Hepatic stellate cell (primary cell): Measurements from ENCODE around the gene TTR.
A peak's percentile ranks its signal among the peaks of the same experiment; 100 is the strongest.

ENCODE experiments used
- DNase-seq: peaks from one replicate; pipeline ENCODE4 v3.0.0; 2011; ENCODE audit warnings: low spot score

TTR gene

GRCh38 chr18:31591628-31592027, at the start of gene TTR:
TSS of gene TTR (plus strand) at chr18:31591877. CDS start at chr18:31591903, 26 bp downstream.
- DNase-seq: no peak

DNA sequence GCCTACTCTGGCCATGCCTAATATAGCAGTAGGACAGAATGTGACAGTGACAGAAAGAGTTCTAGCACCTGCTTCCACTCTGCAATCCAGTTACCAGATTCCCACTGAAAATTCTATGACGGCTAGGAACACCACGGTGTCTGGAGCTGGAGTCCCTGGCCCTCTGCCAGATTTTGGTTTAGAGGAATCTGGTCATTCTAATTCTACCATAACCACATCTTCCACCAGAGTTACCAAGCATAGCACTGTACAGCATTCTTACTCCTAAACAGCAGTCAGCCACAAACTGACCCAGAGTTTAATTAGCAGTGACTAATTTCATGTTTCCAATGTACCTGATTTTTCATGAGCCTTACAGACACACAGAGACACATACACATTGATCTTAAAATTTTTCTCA, 45.2 kb upstream of the TTR start:
- DNase-seq: no peak

- no peak for DNase-seq
Measured at GRCh38 chr18:31548853-31549252, 42.8 kb upstream of the TTR start.

GRCh38 chr18:31549416-31549815, 42.3 kb upstream of the TTR start:
- DNase-seq: no peak

- DNase-seq: no peak
Measured at GRCh38 chr18:31551883-31552282, 39.8 kb upstream of the TTR start.

DNA sequence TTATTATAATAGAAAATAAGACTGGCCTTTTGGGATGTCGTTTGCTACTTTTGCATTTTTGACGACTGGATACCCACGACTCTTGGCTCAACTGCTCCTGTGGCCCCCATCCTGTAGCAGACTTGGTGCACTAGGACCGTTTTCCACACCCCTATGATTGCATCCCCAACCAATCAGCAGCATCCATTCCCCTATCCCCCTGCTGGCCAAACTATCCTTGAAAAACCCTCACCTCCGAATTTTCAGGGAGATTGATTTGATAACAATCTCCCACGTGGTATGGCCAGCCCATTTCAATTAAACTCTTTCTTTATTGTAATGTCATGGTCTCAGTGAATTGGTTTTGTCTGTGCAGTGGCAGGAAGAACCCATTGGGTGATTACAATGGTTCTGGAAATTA, 37.9 kb upstream of the TTR start:
- DNase-seq: no peak

DNA sequence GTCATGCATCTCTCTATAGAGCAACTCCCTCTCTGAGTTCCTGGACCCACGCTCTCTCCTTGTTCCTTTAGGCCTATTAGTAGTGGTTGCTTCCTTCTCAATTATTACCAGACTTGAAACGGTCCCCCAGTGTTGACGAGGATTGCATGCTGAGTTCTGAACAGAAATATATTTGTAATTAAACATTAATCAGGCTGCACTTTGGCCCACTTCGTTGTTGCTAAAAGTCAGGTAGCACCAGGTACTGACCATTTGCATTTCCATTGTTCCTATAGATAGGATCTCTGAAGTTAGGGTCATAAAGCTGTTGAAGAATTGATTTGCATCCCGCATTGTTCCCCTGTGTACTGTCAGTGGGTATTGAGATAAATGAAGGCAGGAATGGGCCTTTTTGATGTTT, 36.9 kb upstream of the TTR start:
- DNase-seq: no peak

- peak; percentile 22 for DNase-seq
Measured at GRCh38 chr18:31555971-31556747, 35.5 kb upstream of the TTR start.

- no peak for DNase-seq
Measured at GRCh38 chr18:31557446-31557845, 34.2 kb upstream of the TTR start.

- no peak for DNase-seq
Measured at GRCh38 chr18:31558567-31558966, 33.1 kb upstream of the TTR start.

DNA sequence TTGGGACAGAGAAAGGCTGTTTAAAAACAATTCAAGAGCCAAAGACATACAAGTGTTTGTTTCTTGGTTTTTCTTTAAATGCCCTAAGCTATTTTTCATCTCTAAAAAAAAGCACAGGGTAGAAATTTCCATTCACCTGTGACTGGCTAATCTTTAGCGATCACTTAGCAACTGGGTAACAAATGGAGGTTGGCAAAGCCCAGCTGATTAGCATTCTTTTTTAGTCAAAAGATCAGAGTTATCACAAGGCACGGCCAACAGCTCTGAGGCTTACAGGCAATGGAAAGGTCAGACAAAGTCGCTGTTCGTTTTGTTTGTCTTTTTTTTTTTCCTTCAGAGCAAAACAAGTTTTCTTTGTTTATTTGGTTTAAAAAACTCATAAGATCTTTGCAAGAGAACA, 29.0 kb upstream of the TTR start:
- DNase-seq: no peak

- DNase-seq: no peak
Measured at GRCh38 chr18:31563778-31564177, 27.9 kb upstream of the TTR start.

DNA sequence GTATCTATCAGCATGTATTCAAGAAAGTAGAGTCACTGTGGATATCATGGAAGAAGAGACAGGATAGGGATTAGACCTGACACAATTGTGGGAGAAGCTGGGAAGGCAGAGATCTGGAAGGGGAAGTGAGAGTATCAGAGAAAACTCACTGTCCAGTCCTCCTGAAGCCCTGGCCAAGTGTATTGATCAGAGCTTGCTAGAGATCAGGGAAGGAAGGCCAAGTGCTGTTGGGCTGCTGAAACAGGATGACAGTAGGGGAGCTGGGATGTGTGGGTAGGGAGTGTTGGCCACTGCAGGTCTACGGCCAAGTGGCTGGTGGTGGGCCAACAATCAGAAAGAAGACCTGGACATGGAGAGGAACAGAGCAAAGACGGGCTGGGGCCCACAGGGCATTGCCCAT, 26.3 kb upstream of the TTR start:
- DNase-seq: no peak

DNA sequence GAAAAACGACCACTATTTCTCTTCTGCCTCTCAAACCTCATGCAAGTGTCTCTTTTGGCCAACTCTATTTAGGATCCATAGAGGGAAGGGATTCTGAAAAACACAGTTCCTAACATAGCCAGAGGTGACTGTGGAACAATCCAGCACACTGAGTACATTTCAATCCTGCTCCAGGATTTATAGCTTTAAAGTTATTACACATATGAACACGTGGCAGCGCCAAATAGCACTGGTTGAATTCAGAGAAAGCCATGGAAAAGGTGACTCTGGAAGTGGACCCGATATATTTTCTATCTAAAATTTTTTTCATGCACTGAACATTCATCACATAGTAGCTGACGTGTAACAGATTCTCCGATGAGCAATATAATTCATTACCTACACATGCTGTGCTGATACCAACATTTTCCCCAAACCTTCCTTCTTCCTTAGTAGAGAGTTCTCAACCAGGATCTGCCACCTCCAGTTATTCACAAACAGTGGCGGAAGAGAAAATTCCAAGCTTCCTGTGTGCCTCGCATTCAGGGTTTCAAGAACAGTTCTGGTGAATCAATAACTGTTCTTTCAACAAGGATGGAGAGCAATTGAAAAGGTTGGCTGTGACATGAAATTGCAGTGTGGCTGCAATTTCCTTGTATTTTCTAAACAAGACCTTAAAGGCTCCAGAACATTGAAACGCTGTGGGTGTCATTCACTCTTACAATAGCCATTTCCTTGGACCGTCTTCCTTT, 25.7 kb upstream of the TTR start:
- no peak for DNase-seq

DNA sequence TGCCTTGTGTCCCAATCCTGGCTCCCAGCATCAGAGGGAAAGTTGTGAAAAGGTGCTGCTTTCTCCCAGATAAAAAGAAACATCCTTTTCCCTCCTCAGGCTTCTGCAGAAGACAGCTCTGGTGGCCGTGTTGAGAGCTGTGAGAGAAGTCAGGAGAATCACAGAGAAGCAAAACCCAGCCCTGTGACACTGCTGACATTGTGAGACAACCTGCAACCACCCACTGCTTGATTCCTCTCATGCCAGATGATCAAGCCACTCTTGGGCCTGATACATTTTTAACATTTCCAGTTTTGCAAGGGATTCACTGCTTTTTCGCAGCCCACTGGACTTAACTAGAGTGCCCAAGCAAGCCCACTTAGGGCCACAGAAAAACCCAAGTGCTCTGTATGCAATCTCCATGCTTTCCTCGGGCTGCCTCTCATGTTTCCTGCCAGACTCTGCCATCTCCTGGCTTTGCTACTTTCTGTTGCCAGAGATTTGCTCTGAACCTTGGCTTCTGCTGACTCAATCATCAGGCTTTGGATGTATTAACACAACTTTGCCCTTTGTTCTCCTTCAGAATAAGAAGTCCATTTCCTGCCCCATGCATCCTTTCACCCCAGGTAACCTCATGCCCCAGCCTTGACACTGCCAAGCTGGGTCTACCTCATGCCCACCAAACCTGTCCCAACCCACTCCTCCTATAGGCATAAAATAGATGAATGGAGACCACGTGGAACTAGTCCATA, 24.9 kb upstream of the TTR start:
- DNase-seq: no peak

DNA sequence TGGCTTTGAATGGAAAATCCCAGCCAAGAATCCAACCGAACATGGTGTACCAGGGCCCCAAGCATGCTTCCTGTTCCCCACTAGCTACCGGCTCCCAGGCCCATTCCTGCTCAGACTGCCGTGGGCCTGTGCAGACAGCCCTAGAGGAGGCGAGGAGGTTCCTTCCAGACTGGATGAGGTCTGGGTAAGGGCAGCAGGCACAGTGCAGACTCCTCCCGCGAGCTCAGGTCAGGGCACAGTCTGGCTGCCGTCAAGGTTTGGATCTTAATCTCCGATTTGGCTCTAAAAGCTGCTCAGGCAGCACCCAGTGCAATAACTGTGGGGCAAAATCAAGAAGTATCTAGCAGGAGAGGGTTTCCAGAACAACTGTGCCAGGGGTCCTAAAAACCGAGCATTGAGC, 19.3 kb upstream of the TTR start:
- no peak for DNase-seq

DNA sequence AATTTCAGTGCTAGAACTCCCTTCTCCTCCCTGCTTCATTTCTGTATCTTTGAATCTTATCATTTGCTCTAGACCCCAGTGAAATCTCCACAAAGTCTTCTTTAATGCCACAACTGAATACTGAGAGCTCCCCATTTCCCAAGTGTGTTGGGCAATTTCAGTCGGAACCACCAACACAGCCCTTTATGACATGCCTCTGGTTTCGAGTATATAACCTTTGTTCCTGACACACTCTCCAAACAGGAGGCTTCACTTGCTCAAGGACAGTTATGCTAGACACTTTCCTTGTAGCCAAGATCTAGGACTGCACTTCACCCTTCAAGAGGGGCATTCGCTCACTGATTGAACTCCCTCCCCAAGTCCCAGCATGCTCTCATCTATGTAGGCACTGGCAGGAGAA, 18.6 kb upstream of the TTR start:
- DNase-seq: no peak

- no peak for DNase-seq
Measured at GRCh38 chr18:31574359-31574758, 17.3 kb upstream of the TTR start.

DNA sequence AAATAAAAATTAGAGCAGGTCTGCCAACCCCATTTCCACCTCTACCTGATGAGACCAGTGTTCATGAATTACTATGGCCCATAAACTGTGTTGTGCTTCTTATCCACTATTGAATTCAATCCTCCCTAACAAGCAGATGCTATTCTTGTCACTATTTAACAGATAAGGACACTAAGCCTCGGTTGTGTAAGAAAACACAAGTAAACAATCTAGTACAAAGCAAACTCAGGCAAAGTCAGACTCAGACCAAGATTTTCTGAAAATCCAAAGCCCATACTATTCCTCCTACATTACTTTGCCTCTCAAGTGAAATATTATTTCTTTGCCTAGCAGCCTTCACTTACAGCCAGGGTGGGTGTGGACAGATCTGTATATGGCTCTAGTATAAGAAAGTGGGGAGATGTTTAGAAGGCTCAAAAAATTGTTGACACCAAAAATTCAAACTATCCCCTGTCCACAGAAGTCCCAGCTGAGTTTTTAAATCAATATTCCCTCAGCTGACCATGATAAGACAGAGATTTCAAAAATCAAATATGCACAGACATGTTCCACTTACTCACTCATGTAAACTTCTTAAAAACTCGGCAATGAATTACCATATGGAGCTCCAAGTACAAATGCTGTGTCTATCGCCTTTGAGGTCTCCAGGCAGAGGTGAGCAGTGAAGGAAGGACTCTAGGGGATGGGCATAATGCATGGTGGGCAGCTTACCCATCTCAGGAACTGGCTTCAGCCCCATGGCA, 16.0 kb upstream of the TTR start:
- no peak for DNase-seq

GRCh38 chr18:31576670-31577069, 15.0 kb upstream of the TTR start:
- no peak for DNase-seq

DNA sequence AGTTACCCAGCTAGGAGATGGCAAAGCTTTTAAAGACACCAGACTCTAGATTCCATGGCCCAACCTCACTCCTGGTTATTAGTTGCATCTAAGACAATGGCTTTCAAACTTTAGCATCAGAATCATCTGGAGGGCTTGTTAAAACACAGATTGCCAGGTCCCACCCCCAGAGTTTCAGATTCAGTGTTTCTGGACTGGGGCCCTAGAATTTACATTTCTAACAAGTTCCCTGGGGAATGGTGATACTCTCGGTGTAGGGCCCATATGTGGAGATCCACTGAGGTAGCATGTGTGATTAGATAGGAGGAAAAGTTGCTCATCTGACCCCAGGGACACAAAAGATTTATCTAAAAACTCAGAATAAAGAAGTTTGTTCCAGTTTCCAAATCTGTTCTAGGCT, 14.5 kb upstream of the TTR start:
- no peak for DNase-seq

DNA sequence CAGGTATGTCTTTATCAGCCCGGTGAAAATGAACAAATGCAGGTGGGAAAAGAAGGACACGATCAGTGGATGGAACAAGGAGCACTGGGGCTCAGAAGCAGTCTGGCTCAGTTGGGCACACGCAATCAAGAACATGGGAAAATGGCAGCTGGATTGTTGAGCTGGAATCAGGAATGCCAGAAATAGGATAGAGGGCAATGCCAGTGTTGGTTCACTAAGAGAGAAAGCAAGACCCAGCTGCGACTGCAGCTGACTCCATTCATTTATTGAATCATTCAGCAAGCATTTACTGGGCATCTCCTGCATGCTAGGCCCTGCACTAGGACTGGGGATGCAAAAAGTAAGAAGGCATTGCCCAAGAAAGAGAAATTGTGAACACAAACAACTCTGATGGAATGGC, 13.6 kb upstream of the TTR start:
- DNase-seq: no peak
